Choroid plexus epithelial cell (primary cell): ENCODE data around the gene PGRMC1.

Experiments
- DNase-seq: peaks from one replicate; pipeline ENCODE4 v3.0.0-alpha.2; 2010; ENCODE audit warnings: low read depth
- H3K4me3 ChIP-seq: 2 replicates; pipeline ENCODE4 v1.5.1; 2011; ENCODE audit warnings: low read depth, mild to moderate bottlenecking, control low read depth, low read length, moderate library complexity
- CTCF ChIP-seq: conservative IDR thresholded peaks from 2 replicates; pipeline ENCODE4 v1.5.1; 2011; ENCODE audit warnings: low read depth, mild to moderate bottlenecking, control low read depth, inconsistent platforms, low read length, moderate library complexity

Gene PGRMC1

GRCh38 chrX:119235872-119236622 lies at the start of gene PGRMC1:
PGRMC1 (plus strand) TSS chrX:119236285; CDS start chrX:119236364, 79 bp downstream.
- H3K4me3 ChIP-seq: peak within 1 kb of the TSS; percentile 71
- DNase-seq: peak; percentile 76
- no peak for TF ChIP-seq CTCF

DNA sequence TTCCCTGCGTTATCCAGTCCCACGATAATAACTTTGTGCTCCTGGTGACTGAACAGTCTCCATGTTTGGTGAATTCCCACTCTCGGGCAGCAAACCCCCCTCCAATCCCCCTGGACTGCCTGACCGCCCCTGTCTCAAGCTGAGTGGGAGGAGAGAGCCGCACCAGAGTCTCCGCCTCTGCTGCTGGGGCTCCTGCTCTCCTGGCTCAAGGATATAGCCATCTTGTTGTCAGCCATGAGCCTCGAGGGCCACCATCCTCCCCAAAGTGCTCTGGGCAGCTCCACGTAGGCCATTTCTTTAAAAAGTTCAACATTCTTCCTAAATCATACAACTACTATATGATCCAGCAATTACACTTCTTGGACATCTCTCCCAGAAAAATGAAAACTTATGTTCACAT lies 49.3 kb upstream of the PGRMC1 start:
- TF ChIP-seq CTCF: no peak
- H3K4me3 ChIP-seq: no peak overlapping the region
- no peak for DNase-seq

DNA sequence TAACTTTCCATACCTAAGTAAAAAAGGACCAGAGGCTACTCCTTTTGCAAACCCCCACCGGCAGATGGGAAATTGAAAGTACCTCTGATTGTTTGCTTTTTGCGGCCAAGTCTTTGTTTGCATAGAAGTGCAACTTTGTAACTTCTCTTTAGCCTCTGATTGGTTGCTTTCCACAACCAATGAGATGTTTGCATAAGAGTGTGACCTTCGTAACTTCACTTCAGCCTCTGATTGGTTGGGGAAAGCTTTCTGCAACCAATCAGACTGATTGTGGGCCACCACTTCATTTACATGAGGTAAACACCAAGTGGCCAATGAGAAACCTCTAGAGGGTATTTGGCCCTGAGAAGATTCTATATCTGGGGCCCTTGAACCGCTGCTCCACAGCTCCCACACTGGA lies 48.8 kb upstream of the PGRMC1 start:
- H3K4me3 ChIP-seq: no peak overlapping the region
- DNase-seq: no peak
- no peak for TF ChIP-seq CTCF

- no peak overlapping the region for H3K4me3 ChIP-seq
- DNase-seq: no peak
- no peak for TF ChIP-seq CTCF
Observed at GRCh38 chrX:119189115-119189514, 47.0 kb upstream of the PGRMC1 start.

DNA sequence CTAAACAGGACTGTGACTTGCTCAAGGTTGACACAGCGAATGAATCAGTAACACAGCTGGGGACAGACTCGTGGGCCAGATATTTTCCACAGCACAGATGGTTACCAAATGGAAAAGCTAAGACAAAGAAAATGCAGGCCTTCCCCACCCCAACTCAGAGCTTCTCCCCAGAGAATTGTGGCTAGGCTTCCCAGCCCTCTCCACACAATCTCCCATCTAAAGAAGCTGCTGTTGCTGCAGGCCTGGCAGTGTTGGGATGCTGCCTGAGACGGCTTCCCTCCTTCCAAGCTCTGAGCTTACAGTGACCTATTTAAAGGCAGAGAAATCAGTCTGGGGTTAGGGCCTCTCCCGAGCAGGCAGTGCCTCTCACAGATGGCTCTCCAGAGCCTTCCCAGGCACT lies 46.5 kb upstream of the PGRMC1 start:
- no peak overlapping the region for H3K4me3 ChIP-seq
- TF ChIP-seq CTCF: no peak
- peak; percentile 23 for DNase-seq

DNA sequence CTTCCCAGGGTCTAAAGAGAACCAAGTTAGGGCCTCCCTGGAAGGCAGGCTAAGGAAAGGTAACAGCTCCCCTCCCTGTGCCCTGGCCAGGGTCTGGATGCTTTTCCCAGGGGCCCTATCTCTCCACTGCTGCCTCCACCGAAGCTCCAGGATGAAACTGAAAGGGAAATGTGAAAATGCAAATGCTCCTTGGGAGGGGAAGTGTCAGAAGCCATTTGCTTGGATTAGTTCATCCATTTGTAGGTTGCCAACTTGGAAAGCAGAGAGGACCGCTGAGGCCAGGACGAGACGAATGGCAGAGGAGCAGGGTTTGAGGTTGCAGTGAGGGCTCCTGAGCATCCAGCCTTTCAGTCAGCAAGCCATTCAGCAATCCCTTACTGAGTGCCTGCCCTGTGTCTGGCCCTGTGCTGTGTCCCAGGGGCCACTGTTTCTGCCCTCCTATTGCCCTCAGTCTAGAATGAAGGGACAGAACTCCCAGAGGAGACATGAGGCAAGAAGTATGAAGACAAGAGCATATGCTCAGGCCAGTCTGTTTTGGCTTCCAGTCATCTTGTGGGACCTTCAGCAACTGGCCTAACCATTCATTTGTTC lies 45.9 kb upstream of the PGRMC1 start:
- TF ChIP-seq CTCF: no peak
- DNase-seq: no peak
- no peak overlapping the region for H3K4me3 ChIP-seq

- no peak for TF ChIP-seq CTCF
- peak; percentile 46 for DNase-seq
- no peak overlapping the region for H3K4me3 ChIP-seq
Observed at GRCh38 chrX:119190831-119191230, 45.3 kb upstream of the PGRMC1 start.
